GM19238 (cell line): ENCODE results near the gene HIPK1.
"Not testable (repeated sequence)": the region's sequence is repeated elsewhere in the genome, so short reads cannot be mapped to it uniquely, and the experiment has no call there.

Experiments
- DNase-seq: peaks from one replicate; pipeline ENCODE4 v3.0.0; 2011; ENCODE audit warnings: low spot score; ENCODE audit not compliant: insufficient read length

HIPK1 gene

DNA sequence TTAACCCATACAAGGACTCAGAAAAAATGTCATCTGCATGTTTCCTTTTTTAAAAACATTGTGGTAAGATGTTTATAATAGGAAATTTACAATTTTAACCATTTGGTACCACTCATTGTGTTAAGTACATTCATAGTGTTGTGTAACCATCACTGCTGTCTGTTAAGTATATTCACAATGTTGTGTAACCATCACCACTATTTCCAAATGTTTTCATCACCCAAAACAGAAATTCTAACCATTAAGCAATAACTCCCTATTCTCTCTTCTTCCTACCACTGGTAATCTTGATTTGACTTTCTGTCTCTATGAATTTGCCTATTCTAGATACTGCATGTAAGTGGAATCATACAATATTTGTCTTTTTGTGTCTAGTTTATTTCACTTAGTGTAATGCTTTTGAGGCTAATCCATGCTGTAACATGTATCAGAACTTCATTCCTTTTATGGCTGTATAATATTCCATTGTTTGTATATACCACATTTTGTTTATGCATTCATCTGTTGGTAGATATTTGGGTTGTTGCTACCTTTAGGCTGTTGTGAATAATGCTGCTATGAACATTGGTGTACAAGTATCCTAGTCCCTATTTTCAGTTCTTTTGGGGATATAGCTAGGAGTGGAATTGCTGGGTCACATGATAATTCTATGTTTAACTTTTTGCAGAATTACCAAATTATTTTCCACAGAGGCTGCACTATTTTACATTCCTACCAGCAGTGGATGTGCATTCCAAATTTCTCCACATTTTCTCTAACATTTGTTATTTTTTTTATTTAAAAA, 14.1 kb downstream of the HIPK1 start:
- DNase-seq = no peak

DNA sequence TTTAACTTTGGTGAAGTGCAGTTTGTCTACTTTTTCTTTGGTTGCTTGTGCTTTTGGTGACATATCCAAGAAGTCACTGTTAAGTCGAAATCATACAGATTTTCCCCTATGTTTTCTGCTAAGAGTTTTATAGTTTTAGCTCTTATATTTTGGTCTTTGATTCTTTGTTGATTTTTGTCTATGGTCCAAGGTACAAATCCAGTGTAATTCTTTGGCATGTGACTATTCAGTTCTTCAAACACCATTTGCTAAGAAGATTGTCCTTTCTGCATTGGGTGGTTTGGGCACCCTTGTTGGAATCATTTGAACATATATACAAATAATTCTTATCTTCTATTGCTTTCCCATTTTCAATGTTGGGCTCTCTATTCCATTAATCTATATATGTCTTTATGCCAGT, 16.2 kb downstream of the HIPK1 start:
- no peak for DNase-seq

DNA sequence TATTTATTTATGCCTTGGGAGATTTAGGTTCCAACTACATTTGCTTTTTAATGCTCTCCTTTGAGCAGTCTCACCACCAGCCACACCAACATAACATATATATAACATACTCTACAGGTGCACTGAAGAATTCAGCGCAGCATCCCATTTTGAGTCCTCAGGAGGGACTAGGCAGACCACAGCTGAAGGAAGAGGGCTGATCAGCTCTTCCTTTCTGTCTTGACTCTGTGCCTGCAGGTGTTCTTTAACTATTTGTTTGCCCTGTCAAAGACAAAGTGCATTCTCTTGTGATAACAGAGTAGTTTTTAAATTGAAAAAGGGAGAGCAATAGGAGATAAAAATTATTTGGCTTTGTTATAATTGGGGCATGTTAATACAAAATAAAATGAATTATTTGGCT, 17.0 kb downstream of the HIPK1 start:
- no peak for DNase-seq

GRCh38 chr1:113946678-113947387, 17.7 kb downstream of the HIPK1 start:
- DNase-seq = no peak

DNA sequence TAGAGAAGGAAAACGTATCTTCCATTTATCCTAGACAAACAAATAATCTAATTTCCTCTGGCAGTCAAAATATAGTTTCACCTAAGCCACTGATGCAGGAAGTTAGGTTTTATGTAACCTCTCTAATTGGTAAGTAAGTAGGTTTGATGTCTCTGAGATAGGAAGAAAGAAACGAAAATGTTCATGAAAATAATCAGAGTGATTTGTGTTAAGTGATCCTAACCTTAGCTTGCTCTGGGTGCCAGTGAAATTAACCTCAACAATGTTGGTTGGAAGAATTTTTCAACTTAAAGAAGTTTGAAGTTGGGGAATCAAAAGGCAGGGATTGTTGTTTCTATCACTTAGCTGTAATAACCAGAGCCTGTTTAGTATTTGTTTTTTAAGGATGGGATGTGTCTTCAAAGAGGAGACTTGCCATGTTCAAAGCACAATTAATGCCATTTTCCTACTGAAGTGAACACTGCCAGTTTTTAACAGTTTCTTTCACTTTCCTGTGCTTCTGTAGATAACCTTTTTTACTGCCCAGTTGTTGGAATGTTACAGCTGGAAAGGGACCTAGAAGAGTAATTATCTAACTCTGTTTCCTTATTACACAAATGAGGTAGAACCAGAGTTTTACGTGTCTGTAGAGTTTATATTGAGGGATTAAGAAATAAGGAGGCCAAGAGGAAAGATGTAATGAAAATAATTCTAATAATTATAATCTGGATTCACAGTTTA, 18.4 kb downstream of the HIPK1 start:
- no peak for DNase-seq

- not testable (repeated sequence) for DNase-seq
Measured at GRCh38 chr1:113948151-113948550, 19.0 kb downstream of the HIPK1 start.

- no peak for DNase-seq
Measured at GRCh38 chr1:113949007-113949406, 19.9 kb downstream of the HIPK1 start.

DNA sequence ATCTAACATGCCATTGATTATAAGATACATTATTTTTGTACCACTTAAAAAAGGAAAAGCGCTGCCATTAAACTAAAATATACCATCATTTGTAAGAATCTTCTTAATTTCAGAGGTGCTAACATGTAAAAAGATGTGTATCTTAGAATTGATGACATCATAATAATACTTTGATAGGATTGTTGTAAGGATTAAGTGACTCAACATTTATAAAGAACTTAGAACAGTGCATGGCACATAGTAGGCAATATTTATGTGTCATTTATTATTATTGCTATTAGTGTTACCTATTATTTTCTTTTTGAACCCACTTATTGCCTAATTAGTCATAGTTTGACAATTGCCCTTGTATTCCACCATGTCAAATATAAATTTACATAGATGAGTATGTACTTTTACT, 21.8 kb downstream of the HIPK1 start:
- no peak for DNase-seq

- no peak for DNase-seq
Measured at GRCh38 chr1:113951719-113952118, 22.6 kb downstream of the HIPK1 start.

DNA sequence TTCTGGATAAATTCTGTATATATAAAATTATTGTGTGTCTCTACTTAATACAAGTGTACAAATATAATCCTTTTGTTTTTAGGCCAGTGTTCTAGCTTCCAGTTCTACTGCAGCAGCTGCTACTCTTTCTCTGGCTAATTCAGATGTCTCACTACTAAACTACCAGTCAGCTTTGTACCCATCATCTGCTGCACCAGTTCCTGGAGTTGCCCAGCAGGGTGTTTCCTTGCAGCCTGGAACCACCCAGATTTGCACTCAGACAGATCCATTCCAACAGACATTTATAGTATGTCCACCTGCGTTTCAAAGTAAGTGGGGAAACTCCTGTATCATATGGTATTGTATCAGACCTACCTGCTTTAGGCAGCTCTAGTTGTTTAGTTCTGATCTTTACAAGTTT, 28.9 kb downstream of the HIPK1 start:
- DNase-seq = no peak

DNA sequence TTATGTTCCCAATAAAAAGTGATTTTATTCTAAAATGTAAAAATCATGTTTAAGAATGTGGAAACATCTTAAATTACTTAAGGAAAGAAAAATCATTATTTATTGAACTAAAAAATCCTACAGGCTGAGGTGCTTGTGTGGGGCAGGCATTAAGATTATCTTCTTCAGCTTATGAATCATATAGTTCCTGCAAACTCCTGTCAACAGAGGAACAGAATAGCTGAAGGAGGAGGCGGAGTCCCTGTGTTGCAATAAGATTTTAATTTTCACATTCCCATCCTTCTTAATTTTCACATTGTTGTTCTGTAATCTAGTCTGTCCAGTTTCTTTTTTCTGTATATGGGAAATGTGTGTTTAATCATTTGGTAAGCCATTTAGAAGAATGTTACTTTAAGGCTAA, 29.6 kb downstream of the HIPK1 start:
- DNase-seq = no peak

- DNase-seq = no peak
Measured at GRCh38 chr1:113963281-113963906, 34.3 kb downstream of the HIPK1 start.

GRCh38 chr1:113965703-113966412, 36.7 kb downstream of the HIPK1 start:
- DNase-seq = no peak

DNA sequence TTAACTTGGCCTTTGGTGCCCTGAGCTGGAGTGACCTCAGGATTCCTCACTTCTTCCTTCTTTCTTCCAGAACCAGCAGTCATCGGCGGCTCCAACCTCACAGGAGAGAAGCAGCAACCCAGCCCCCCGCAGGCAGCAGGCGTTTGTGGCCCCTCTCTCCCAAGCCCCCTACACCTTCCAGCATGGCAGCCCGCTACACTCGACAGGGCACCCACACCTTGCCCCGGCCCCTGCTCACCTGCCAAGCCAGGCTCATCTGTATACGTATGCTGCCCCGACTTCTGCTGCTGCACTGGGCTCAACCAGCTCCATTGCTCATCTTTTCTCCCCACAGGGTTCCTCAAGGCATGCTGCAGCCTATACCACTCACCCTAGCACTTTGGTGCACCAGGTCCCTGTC, 43.8 kb downstream of the HIPK1 start:
- DNase-seq = no peak

- DNase-seq = no peak
Measured at GRCh38 chr1:113975211-113975895, 46.2 kb downstream of the HIPK1 start.

DNA sequence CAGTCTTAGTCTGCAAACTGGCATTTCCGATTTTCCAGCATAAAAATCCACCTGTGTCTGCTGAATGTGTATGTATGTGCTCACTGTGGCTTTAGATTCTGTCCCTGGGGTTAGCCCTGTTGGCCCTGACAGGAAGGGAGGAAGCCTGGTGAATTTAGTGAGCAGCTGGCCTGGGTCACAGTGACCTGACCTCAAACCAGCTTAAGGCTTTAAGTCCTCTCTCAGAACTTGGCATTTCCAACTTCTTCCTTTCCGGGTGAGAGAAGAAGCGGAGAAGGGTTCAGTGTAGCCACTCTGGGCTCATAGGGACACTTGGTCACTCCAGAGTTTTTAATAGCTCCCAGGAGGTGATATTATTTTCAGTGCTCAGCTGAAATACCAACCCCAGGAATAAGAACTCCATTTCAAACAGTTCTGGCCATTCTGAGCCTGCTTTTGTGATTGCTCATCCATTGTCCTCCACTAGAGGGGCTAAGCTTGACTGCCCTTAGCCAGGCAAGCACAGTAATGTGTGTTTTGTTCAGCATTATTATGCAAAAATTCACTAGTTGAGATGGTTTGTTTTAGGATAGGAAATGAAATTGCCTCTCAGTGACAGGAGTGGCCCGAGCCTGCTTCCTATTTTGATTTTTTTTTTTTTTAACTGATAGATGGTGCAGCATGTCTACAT, 47.6 kb downstream of the HIPK1 start:
- no peak for DNase-seq

GRCh38 chr1:113977906-113978305, 48.8 kb downstream of the HIPK1 start:
- DNase-seq = no peak

- DNase-seq = peak; percentile 40
Measured at GRCh38 chr1:113978863-113979702, 50.0 kb downstream of the HIPK1 start, which contains the start of gene OLFML3. TSS of gene OLFML3 (plus strand) at chr1:113979474. CDS start at chr1:113979517, 43 bp downstream.

GRCh38 chr1:113980110-113980509, 51.0 kb downstream of the HIPK1 start:
- DNase-seq = no peak
